GM19193 (cell line): ENCODE measurements around the gene VAC14.

ENCODE experiments used
- POLR2A ChIP-seq: IDR thresholded peaks from 4 replicates; pipeline ENCODE4 v1.6.1; 2011; ENCODE audit not compliant: insufficient read depth, insufficient read length; ENCODE audit errors: extremely low read depth

VAC14 gene

DNA sequence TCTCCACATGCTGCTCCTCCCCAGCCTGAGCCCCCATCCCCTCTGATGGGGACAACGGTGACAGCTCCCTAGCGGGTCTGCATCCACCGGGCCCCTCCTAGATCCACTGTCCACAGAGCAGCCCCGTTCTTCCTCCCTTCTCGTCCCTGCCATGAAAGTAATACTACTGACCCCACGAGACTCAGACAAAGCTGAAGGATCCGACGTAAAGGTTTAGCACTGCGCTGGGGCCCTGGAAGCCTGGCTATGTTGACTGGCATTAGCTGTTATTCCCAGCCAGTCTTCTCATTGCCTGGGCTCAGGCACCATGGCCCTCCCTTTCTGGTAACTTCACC is 30.7 kb downstream of the VAC14 start:
- no peak for TF ChIP-seq POLR2A

DNA sequence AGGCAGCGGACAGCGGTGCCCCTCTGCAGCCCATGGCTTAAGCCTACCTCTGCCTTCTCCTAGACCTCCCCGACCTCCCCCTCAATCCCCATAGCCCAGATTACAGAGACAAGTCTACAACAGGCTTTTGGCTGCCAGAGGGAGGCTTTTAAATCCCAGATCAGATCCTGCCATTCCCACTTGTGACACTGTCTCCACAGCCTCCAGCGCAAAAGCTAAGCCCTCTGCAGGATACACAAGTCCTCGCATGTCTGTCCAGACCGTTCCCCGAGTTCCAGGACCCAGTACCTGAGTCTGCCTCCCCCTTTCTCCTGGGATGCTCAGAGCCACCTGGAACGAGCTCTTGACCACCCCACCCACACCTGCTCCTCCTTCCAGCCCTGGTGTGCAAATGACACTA is 31.2 kb downstream of the VAC14 start:
- TF ChIP-seq POLR2A, result no peak

DNA sequence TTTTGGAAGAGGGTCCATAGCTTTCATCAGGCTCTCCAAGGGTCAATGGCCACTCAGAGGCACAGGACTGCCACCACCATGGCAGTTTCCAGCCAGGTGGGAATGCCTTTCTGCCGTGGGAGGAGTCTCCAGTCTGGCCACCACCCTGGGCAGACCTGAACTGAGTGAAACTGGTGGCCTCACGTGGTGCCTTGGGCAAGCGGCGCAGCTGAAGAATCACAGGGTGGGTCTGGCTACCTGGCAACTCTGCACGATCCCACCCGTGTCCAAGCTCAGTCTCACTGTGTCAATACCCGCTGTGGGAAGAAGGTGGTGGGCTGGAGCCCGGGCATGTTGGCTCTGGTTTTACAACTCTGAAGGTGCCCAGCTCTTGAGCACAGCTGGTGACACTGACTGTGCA is 31.8 kb downstream of the VAC14 start:
- no peak for TF ChIP-seq POLR2A

DNA sequence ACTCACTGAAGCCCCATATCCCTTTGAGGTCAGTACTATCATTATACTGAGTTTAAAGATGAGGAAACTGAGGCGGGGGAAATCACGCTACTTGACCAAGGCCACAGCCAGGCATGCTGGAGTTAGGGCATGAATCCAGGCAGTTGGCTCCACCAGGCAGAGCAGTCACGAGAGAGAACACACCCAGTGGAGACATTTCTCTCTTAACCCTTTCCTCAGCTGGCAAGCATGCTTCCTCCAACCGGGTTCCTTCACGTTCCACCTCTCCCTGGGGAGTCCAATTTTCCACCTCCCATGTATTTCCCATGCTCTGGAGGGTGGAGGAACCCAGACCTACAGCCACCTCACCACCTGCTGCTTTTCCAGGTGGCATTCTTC is 32.8 kb downstream of the VAC14 start:
- TF ChIP-seq POLR2A, result no peak

DNA sequence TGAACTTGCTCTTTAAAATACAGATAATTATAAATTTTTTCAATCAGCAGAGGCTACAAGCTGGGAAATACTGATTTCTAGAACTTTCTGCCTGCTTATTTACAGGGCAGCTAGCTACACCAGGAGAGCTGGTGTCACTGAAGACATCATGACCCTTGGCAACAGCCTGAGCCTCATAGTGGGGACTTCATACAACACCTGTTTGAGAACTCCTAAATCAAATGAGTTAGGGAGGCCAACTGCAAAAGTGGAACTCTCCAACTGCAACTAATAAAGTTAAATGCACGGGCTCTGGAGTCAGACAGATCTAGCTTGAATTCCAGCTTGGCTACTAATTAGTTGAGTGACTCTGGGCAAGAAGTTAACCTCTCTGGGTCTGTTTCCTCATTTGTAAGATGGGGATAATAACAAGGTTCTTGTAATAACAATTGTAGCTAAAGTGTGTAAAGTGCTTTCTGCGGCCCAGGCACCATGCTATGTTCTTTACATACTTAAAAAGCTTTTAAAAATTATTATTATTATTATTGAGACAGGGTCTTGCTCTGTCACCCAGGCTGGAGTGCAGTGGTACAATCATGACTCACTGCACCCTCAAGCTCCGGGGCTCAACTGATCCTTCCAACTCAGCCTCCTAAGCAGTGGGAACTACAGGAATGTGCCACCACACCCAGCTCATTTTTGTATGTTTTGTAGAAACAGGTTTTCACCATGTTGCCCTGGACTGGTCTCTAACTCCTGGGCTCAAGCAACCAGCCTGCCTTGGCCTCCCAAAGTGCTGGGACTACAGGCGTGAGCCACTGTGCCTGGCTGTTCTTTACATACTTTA is 33.4 kb downstream of the VAC14 start:
- TF ChIP-seq POLR2A, result no peak

DNA sequence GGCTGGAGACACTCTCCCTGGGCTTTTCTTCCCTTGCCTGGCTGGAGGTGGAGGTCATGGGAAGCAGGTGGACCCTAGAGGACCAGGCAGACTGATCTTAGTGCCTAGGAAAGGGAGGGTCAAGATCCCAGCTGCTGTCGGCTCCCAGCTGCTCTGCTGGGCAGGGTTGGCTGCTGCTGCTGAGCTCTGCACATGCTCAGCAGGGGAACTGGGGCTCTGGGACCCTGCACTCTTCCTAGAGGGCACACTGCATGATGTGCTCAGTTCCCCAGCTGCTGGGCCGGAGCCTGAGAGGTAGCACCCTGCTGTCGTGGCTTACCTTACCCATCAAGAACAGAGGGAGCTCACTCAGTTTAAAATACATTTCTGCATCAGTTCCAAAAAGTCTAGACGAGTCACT is 34.3 kb downstream of the VAC14 start:
- no peak for TF ChIP-seq POLR2A

DNA sequence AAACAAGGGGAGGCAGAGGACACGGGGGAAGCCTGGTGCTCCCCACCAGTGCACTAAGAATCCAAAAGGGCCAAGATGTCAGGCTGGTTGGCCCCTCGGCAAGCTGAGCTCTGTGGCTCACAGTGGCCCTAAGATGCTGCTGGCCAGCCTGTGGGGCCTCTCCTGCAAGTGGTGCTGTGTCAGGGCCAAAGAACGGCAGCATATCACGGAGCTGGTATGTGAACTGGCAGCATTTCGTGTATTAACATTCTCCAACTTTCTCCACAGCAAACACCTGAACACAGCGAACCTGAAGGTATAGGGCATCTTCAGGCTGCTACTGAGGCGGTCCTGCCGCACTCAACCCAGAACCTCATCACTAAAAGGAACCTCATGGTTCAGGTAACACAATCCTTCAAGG is 34.8 kb downstream of the VAC14 start:
- no peak for TF ChIP-seq POLR2A

DNA sequence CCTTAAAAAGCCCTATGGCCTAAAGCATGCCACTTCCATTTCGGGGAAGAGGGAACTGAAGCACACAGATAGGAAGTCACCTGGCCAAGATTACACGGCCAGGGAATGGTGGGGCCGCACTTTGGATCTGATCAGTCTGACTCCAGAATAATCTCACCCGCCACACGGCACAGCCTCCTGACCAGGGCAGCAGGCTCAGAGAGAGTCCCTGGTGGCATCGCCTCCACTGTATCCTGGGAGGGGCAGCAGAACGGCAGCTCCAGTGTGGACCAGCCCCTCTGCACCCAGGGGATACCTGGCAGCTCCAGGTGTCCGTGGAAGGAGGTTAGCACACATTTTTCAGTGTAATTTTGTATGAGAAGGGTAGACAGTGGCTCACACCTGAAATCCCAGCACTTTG is 35.5 kb downstream of the VAC14 start:
- TF ChIP-seq POLR2A, result no peak

DNA sequence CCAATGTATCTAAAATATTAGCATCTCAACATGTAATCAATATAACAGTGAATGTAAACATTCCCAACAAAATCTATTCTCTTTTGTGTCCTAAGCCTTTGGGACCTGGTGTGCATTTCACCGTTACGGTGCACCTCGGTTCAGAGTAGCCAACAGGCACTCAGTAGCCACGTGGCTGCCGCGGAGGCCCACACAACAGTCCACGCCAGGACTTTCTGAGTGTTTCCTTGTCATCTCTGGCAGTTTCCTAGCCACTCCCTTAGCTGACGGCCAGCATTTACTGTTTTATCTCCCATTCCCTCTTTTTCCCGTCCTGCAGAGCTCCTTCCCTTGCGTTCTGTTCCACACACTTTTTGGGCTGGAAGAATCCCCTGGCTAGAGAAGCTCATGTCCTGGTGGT is 36.3 kb downstream of the VAC14 start:
- no peak for TF ChIP-seq POLR2A

DNA sequence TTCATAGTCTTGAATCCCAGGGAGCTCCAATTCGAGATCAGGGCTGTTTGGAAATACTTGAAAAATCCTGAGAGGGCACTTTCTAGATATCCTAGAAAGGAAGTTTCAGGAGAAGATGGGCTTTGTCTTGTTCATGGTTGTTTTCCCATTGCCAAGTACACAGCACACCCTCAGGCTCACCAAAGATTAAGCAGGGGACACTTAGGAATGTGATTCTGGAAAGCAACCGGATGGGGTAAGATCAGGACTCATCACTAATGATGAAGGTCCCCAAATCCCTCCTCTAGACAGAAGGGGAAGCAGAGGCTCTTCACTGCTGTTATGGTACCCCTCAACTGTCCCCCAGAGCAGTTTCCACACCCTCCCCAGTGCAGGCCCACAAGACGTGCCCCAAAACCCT is 40.7 kb downstream of the VAC14 start:
- no peak for TF ChIP-seq POLR2A

DNA sequence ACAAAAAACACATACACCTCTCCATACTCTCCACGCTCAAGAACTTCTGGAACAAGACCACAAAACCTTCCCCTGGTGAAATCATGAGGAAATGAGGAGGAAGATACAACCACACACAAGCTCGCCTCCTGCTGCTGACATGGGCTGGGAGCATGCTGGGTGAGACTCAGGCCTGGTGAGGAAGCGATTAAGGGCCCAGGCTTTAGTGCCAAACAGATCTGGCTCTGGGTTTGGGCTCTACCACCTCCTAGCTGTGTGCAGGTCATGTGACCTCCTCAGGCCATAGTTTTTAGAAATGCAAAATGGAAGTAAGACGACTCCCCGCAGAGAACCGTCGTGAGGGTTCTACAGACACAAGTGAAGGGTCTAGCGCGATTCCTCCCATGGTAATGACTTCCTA is 41.3 kb downstream of the VAC14 start:
- TF ChIP-seq POLR2A, result no peak

DNA sequence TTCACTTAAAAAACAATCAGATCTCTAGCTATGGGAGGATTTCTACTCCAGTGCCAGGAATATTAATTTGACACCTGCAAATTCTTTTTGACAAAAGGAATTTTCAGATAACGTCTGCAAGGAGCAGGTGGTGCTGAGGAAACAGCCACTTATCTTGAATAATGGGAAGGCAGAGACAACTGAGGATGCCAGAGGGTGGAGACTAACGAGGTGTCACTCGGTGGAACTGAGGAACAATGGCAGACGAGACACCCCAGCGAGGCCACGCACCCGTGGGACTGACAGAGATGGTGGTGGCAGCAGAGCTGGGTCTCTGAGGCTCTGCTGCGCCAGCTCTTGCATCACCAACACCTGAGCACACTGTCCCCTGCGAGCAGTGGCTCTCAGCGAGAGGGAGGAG is 42.2 kb downstream of the VAC14 start:
- TF ChIP-seq POLR2A, result no peak

DNA sequence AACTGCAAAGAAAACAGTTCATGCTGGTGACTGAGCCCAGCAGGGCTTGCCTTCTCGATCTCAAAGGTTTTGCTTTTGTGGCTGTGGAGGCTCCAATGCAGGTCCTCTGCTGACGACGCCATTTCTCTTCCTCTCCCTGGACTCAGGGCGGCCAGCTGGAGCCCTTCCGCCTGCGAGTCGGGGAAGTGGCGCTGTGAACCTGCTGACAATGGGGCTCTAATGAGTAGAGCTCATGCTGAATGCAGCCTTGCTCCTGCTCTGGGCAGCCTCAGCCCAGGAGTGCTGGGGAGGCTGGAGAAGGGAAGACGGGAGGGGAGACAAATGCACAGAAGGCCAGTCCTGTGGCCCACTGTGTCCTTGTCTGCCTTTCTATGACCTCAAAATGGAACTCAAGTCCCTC is 43.8 kb downstream of the VAC14 start:
- no peak for TF ChIP-seq POLR2A

DNA sequence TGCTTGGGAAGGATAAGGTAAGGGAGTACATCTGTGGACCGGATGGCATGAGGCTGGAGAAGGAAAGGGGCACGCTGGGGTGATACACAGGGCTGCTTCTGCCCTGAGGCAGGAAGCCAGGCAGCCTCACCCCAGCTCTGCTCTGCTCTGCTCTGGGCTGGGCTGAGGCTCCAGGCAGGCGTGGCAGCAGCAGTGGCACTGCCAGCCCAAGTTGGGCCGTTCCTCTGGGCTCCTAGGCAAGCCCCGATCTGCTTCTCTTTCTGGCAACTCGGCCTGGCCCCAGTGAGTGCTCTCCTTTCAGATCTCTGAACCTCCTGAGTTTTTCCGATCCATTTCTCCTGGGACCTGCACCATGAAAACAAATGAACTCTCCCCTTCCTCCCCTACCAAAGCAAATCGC is 44.9 kb downstream of the VAC14 start:
- TF ChIP-seq POLR2A, result no peak

DNA sequence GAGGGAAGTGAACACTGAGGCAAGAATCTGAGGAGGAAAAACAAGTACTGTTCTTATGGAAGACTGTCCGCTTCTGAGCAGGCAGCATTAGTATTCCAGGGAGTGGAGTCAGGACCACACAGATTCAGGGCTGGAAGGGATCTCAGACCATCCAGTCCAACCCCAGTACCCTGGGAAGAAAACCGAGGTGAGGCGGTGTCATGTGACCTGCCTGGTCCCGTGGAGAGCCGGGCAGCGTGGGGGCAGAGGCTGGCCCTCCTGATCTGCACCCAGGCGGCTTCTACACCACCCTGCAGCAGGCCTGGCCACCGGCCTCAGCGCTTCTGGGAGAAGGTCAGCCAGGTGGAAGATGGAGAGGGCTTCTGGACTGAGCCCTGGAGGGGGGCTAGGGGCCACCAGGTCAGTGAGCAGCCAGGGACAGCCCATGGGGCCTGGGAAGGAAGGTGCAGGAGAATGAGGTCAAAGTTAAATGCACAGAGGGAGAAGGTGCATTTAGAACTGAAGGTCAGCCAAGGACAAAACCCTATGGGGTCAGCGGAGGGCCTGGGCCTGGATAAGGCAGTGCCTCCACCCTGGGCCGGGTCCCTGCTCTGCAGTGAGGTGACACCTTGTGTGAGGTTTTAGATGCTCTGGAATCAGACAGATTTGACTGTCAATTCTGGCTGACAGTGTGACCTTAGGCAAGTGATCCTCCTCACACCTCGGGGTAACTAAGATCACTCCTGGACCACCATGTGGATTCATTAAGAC is 45.9 kb downstream of the VAC14 start:
- TF ChIP-seq POLR2A, result no peak

DNA sequence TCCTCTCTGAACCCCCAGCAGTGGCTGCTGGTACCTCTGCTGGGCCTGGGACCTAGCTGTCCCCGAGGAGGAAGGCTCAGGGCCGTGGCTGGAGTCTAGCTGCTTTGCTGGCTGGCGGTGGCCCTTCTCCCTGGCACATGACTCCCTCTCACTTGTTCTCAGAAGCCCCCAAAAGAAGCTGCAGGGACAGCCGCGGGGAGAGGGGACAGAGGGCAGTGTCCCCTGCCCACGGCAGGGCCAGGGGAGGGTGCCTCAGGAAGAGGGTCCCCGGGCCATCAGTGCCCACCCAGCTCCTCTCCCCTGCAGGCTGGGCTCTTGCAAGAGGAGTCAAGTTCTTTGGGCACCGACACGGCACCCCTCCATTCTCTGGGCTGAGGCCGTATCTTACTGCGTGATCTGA is 46.6 kb downstream of the VAC14 start:
- TF ChIP-seq POLR2A, result no peak
